DMS153 treated with DMSO at 0.1 percent for 48 hours (cell line): Measurements from ENCODE around the gene ACKR3.
A peak's percentile ranks its signal among the peaks of the same experiment; 100 is the strongest.

ENCODE experiments used
- DNase-seq: peaks from one replicate; lab custom pipeline; 2025; ENCODE audit not compliant: unreplicated experiment; lab: John Stamatoyannopoulos, UW

ACKR3 gene

DNA sequence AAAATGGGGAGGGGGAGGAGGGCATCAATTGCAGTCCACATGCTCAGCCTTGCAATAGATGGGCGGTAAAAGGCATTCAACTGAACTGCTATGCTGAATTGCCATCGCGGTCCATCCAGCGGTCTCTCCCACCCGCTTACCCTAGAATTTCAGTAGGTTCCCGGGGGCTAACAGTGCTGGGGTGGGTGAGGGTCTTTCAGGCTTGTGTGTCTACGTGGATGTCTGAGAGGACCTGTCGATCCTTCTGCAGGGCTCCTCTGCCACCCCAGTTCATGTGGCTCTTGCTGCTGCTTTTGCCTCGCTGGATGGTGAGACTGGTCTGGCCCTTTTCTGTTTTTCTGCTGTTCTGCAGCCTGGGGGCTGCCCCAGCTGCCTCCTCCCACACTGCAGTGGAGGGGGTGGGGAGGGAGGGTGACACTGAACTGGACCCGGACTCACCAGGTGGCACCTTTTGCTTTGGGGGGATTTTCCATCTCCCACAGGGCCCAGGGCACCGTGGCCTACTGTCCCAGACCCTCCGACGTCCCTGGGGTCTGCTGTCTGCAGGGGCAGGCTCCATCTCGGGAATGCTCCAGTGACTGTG lies 14.1 kb downstream of the ACKR3 start:
- no peak for DNase-seq

DNA sequence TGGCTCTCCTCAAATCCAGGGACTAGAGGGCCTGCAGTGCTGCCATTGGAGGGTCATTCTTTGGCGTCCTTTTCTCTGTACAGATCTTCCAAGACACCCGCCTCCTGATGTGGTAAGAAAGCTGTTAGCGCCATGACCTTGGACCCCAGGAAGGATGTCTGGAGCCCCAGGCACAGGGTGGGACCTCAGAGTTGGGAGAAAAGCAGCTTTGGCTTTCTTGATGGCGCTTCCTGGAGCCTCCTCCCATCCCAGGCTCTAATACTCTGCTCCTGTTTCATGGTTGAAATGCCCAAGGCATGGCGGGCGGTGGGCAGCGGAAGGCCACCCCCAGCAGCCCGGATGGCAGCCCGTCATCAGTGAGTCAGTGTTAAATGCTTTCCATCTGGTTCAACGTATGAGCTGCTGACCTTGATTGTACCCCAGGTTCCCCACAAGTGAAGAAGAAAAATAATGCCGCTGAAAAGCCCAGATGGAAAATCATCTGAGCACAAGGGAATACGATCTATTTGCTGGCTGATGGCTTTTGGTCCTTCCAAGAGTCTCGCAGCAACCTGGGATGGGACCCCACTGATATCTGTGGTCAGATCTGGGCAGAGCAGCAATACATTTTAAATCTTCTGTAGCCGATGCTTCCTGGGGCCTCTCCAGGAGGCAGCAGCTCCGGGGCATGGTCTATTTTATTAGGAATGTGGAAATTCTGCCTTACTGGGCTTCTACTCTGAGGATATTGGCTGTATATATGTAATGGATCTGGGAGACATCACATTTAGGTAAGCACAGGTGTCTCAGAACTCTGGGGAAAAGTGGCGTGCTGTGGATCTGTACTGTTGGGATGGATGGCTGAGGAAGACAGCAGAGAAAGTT lies 15.1 kb downstream of the ACKR3 start:
- DNase-seq, result no peak

DNA sequence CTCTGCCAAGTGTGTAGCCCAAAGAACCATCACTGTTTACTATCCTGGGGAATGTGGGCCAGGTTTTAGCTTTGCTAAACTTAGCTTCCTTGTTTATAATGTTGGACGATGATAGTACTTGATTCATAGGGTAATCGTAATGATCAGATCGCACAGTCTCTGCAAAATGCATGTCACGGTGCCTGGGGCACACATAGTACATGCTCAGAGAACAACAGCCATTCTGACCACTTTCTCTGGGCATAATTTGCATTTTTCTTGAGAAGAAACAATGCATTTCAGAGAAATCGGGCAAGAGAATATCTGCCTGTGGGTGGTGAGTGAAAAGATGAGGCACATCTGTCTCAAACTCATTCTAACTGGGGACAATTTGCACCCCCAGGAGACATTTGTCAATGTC lies 16.3 kb downstream of the ACKR3 start:
- DNase-seq, result no peak

DNA sequence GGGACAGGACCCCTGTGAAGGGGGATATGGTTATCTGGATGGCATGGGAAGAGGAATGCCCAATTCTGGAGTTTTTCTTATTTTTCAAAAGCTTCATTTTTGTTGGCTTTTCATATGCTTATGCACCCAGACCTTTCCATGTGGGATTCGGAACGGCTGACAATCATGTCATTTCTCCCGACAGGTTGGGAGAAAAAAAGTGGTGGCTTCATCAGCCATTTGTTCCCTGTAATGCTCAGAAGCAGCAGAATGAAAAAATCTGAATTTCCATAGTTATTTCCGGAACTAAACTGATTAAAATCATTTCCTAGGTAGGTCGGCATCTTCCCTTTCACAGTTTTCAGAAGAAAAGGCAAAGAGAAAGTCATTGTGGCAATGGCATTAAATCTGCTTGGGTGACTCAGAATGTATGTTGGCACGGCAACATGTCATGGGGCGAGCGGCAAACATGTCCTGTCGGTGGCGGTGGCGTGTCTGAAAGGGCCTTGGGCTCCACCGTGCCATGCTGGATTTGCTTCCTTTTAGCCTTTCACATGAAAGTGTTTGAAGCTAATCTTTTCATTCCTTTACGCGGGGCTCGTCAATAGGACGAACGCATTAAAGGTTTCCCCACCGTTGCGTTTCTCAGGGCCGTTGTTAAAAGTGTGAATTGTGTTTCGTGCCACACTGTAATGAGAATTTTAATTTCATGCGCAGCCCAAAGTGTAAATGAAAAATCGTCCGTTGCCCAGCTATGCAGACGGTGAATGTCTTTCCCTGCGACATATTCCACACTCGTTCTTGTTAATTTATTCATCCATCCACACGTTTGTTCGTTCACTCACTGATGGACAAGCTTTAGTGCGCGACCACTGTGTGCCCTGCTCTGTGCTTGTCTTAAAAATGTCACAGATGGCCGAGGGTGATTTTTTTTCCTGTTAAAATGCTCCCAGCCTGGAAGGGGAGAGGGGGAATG lies 18.5 kb downstream of the ACKR3 start:
- no peak for DNase-seq

DNA sequence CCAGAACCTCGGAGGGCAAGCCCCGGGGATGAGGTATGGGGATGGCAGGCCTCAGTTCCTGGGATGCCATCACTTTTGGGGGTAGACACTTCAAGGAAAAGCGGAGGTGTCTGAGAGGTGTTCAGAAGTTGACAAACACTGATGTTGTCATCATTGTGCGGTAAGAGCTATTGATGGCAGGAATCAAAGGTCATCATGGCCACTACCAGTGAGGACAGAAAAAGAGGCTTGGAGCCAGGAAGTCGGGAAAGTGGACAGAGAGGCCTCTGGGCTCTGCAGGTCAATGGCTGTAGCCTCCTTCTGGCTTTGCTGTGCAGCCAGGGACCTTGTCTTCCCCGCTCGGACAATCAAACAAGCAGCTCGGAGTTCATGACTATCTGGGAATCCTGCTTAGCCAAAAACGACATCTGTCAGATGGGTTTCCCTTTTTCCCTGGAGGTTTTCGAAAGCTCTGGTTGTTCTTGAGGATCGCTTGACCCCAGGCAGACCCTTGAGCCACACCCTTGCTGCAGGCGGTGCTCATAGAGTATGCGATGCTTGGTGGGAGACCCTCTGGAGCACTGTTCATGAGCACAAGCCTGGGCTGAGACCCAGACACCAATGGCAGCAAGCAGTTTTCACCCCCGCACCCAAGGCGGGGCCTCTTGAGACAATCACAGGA lies 19.4 kb downstream of the ACKR3 start:
- DNase-seq, result no peak

DNA sequence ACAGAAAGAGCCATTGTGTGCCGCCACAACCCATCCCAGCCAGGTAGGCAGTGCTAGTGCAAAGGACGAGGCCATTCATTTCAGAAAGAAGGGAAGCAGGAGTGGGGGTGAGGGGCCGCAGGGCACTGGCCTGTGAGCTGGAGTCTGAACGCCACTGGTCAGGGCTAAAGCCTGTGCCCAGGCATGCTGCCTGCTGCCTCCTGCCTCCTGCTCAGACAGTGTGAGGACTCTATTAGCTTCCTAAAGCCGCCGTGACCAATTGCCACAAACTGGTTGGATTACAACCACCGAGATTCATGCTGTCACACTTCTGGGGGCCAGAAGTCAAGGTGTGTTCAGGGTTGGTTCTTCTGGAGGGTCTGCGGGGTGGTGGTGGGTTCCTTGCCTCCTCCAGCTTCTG lies 21.2 kb downstream of the ACKR3 start:
- no peak for DNase-seq

DNA sequence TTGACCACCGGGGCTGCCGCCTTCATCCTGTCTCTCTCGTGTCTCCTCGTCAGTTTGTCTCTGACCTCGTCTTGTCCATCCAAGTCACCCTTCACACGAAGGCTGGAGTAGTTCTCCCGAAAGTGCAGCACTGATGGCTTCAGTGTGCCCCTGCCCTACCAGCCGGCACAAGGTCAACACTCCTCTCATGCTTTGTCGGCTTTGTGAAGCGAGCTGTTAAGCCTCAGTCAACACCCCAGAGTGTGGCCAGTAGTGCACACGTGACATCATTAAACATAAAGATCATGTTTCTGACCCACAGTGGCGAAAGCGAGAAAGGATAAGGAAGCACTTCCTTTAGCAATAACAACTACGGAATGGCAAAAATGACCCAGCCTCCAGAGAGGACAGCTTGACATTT lies 23.2 kb downstream of the ACKR3 start:
- peak; percentile 80 for DNase-seq

DNA sequence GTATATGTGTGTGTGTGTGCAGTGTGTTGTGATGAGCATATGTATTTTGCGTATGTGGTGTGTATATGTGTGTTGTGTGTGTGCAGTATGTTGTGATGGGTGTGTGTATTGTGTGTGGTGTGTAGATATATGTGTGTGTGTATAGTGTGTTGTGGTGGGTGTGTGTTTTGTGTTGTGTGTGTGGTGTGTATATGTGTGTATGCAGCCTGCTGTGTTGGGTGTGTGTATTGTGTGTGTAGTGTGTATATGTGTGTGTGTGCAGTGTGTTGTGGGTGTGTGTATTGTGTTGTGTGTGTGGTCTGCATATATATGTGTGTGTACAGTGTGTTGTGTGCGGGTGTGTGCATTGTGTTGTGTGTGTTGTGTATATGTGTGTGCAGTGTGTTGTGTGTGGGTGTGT lies 23.9 kb downstream of the ACKR3 start:
- DNase-seq, result no peak

DNA sequence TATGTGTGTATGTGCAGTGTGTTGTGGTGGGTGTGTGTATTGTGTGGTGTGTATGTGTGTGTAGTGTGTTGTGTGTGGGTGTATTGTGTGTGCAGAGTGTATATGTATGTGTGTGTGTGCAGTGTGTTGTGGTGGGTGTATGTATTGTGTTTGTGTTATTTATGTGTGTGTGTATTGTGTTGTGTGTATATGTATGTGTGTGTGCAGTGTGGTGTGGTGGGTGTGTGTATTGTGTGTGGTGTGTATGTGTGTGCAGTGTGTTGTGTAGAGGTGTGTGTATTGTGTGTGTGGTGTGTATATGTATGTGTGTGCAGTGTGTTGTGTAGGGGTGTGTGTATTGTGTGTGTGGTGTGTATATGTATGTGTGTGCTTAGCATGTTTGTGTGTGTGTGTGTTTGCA lies 24.3 kb downstream of the ACKR3 start:
- no peak for DNase-seq

DNA sequence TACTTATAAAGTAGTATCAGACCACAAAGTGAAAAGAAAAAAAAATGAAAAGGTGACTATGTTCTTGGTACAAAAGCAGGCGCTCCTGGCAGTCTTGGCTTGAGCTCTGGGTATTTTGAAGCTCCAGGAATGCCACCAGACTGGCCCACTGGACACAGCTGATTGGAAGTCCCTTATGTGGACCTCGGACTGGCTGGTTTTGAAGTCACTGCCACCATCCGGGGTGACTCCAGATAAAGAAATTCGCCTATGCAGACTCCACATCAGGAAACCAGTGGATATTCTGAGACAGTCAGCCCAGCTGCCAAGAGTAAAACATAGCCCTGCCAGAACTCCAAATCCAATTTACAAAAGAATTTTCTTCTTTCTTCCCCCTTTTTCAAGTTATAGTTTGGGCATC lies 28.0 kb downstream of the ACKR3 start:
- no peak for DNase-seq

DNA sequence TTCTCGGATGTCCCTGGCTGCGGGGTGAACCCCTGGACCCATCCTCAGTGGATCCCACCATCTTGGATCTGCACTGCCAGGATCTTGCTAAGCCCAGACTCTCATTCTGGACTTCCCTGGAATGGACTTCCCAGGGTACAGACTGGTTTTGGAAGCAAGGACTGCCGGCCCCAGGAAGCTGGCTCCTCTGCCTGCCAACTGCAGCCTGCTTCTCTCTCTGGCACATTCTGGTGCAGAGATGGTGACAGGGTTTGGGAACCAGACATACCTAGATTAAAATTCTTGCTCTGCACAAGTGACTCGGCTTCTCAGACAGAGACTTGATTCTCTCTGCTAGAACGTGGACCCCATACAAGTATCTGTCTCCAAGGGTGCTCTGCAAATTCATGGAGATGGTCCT lies 29.4 kb downstream of the ACKR3 start:
- no peak for DNase-seq

DNA sequence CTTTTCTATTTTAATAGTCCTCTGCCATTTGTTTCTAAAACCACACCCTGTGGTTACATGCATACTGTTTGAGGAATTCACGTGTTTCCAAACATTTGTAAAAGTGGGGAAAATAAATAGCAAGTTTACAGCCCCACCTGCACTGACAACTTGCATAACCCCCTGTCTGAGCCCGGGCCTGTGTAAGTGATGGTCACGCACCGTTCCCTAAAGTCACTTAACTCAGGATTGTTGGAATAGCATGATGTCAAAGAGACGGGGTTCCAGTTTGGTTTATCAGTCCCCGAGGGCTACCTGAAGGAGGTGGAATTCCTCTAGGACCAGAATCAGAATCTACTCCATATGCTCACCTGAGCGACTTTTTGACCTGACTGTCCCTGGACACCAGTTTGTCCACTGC lies 30.5 kb downstream of the ACKR3 start:
- no peak for DNase-seq

DNA sequence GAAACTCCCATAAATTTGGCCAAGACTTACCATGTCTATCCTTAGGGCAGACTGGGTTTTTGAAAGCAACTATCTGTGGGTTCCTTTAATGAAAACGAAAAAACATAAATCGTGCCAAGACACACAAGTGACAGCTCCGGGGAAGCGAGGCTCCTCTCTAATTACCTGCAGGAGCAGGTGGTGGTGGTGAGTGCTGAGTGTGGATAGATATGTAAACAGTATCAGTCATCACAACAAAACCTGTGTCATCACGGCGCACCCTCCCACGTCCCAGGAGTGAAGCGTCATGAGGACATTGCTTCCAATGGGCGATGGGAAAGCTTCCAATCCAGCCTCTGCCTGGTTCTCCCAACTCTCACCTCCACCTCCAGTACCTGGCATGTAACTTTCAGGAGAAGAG lies 31.3 kb downstream of the ACKR3 start:
- peak; percentile 87 for DNase-seq

DNA sequence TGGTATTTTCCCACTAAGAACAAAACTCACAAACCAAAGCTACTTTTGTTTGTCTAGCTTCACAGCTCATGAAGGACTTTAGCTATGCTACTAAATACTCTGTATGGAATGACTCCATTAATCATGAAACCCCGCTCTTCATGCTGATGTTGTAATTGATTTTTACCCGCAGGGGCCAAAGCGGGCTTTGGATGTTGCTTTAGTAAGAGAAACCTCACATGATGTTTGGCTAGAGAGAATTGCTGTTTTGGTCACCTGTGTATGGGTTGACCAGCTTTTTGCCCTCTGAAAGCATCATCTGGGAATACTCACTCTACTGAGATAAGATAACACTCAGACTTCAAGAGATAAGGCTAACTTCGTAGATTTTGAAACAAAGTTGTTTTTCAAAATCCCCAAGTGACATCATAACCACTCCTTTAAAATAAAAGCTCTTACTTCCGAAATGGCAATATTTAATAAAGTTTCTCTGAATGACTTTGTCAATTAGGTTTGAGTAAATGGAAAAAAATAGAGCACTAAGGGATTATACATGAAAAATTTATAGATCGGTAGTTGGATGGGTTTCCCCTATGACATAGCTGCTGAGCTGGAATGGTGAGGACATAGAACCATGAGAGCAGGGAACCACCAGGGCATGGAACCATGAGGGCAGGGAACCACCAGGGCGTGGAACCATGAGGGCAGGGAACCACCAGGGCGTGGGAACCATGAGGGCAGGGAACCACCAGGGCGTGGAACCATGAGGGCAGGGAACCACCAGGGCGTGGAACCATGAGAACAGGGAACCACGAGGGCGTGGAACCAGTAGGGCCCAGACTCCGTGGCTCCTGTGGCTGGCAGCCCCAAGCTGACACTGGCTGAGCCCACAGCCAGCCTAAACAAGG lies 31.9 kb downstream of the ACKR3 start:
- no peak for DNase-seq

DNA sequence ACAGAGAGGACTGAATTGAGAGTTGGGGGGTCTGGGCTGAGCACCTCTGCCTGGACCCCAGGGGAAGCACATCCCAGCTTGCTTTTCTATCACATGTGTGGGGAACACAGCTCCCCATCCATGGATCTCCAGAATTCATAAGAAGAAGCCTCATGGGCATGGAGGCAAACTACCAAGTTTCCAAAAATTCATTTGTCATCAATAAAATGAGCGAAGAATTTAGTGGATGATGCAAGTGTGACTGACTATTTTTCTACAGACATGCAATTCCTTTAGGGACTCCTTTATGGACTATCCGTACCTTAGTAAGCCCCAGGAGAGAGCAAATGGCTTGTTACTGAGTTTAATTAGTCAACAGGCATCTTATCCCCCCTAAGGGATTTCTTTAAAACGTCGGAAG lies 33.1 kb downstream of the ACKR3 start:
- no peak for DNase-seq

DNA sequence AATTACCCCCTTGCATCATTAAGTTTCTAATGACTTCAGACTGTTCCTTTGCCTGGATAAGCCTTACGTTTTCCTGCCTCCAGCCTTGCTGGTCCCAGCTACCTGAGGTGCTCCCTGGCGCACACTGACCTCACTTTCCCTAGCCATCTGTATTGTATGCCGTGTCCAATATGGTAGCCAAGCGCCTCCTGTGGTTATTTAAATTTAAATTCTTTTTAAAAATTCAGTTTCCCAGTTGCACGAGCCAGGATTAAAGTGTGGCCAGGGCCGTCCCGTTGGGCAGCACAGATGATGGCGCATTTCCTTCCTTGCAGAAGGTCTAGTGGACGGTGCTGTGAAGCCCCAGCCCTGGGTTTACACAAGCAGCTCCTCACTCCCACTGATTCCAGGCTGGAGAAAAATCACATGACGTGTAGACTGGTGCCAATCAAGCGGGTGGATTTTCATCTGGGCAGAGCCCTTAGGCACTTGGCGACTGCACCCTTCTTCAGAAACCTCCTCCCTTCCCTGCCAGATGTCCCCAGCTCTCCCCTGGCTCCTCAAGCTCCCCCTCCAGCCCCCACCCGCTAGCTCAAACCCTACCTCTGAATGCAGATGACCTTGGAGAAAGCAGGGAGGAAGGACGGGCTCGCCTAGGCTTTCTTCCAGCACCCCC lies 33.9 kb downstream of the ACKR3 start:
- DNase-seq, result no peak

DNA sequence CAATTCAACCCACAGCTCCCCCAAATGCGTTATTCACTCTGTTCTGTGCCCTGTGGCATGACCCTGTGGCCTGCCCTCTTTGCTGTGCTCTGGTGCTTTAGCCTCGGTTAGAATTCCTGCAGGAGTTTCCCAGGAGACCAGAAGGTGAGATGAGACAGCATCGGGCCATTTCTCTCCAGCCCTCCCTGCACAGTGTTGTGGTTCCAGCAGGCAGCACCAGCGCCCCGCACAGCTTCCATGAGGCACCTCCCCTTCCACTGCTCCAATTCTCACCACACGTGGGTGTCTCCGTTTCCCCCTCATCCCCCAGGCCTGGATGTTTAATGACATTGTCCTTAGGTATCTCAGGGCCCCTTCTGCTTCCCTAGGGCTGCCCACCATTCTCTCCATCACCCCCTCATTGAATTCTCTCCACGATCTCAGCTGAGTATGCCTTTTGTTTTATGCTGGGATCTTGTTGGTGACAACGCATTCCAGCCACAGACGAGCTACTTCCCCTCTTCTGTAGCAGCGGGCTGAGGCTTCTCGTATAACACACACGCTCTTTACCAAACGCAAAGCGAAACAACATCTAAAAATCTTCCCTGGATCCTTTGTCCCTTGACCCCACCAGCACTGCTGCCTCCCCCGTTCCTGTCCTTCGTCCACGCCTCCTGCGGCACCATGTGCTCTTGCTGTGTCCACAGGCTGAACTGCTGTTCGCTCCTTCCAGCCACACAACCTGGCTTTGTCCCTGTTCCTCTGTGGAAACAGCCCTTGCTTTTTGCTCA lies 35.1 kb downstream of the ACKR3 start:
- DNase-seq, result no peak

DNA sequence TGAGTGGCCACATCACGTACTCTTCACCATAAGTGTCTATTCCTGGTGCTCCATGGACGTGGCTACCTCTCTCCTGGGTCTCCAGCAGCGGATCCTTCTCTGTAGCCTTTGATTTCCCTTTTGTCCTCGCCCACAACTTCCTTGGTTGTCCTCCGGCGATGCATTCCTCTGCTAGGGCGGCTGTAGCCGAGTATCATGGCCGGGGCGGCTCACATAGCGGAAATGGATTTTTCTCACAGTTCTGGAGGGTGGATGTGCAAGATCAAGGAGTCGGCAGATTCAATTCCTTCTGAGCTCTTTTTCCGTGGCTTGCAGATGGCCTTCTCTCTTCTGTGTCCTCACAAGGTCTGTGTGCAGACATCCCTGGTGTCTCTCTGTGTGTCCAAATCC lies 35.7 kb downstream of the ACKR3 start:
- no peak for DNase-seq

DNA sequence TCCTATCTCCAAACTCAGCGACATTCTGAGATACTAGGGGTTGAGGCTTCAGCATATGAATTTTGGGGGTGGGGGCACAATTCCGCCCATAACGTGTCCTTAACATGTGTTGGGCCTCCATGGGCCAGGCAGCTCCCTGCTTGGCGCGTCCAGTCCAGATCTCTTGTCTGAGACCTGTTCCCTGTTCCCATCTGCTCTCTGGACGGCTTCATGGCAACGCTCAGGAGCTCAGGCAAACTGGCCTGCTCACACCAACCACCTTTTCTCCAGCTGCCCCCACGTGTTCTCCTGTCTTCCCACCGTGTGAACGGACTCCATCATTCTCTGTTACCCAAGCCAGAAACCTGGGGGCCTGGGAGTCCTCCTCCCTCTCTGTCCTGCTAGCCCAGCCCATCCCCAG lies 36.4 kb downstream of the ACKR3 start:
- DNase-seq, result no peak
